Stimulated activated CD8-positive, alpha-beta memory T cell treated with anti-CD3 and anti-CD28 coated beads, Interleukin-2, amount 100 ng/mL, for 48 hours (primary cell): ENCODE results near the gene TMUB1.

Experiments
- DNase-seq, 2 donors: peaks; one replicate each; pipeline ENCODE4 v3.0.0-alpha.2; 2020; ENCODE audit warnings: low read depth in 2 of 2

TMUB1 gene

DNA sequence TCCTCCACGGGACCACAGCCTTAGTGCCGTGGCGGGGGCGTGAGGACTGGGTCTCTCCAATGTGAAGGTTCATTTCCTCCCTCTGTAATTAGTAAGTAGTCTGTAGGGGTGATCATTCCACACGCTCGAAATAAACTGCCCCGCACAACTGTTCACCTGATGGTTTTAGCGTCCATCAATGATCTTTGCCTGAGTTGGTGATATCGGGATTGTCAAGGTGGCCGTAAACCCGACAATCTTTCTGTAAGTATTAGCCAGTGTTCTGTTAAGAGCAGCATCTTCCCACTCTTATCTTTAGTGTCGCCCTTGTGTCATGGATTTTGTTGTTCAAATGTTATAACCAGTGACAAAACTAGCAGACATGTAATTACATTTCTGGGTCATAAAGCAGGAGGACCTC, 20.7 kb upstream of the TMUB1 start:
- DNase-seq = no peak

DNA sequence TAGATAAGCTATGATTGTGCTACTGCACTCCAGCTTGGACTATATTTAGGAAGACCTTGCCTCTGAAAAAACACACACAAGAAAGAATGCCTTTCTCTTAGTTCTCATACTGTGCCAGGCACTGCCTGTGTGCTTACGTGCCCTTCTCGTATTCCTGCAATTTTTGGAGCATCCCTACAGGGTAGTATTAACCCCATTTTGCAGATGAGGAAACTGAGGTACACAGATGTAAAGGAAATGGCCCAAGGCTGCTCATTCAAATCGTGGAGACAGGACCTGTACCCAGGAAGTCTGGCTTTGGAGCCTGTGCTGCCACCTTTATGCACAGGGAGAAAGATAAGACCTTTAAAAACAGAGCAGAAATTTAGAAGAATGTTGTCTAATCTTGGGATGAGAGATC, 19.7 kb upstream of the TMUB1 start:
- DNase-seq = no peak

DNA sequence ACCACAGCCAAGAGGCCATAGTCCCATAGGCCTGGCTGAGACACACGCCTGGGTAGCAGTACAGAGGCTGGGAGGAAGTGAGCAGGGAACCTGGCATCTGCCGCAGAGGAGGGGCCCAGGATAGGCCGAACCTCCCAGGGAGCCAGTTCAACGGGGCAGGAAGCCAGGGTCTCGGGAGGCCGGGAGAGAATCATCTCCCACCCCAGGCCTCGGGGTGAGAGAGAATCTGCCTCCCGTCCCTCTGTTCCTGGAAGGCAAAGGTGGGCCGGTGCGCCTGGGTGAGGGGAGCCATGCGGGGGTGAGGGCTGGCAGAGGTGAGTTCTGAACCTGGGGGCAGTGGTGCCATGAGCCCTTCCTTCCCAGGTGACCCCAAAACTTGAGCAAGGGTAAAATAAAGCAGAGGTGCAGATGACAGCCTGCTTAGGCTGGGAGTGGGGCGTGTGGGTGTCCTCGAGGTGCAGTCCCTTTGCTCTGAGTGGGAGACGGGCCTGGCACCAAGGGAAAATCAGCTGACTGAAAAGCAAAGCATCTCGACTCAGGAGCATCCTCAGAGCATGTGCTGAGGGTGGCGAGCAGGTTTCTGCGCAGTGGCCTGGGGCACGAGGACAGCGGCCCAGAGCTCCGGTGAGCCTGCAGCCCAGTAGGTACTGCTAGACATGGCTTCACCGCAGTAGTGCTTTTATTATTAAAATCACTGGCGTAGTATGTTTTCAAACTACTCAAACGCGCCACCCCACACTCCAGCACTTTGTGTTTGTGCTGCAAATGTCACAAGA, 18.5 kb upstream of the TMUB1 start:
- no peak for DNase-seq

DNA sequence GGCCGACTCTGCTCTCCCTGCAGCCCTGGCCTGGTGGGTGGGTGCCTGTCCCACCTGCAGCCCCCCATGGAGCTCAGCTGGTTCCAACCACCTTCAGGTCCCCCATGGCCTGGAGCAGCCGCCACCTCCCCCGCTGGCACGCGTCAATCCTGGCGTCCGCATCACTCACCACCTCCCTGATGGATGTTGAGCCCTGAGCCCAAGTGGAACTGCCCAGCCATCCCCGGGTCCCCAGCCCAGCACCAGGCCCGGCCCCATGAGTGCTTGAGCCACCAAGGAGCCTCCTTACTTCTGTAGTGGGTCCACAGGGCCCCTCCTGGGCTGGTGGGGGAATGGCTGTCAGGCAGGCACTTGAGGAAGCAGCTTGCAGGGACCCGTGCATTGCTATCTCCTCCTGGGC, 17.6 kb upstream of the TMUB1 start:
- DNase-seq = no peak

DNA sequence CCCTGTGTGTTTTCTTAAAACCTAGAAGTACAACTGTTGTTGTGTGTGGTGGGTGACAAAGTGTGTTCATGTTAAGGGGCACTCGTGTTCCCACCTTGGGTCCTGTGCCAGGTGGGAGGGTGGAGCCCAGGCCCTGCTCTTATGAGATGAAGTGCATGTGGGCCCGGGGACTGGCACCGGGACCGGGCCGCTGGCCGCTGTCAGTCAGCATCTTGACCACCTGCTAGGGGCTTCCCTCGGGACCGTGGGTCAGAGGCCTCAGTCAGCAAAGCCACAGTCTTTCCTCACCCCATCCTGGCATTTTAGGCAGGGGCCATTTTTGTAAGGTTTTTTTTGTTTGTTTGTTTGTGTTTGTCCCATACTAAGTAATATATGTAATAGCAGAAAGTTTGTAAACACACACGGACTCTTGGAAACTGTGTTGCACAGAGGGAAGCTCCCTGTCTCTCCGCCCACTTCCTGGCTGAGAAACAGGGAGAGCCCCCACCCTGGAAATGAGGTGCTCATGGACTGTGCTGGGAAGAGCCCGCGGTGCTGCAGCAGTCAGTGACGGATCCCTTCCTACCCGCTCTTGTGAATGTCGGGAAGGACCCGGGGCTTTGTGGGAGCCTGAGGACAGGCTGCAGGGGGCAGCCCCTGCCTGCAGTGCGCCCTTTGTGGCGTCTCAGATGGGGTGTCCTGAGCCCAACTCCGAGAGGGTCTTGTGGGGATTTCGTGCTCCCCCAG, 16.4 kb upstream of the TMUB1 start:
- DNase-seq = no peak

DNA sequence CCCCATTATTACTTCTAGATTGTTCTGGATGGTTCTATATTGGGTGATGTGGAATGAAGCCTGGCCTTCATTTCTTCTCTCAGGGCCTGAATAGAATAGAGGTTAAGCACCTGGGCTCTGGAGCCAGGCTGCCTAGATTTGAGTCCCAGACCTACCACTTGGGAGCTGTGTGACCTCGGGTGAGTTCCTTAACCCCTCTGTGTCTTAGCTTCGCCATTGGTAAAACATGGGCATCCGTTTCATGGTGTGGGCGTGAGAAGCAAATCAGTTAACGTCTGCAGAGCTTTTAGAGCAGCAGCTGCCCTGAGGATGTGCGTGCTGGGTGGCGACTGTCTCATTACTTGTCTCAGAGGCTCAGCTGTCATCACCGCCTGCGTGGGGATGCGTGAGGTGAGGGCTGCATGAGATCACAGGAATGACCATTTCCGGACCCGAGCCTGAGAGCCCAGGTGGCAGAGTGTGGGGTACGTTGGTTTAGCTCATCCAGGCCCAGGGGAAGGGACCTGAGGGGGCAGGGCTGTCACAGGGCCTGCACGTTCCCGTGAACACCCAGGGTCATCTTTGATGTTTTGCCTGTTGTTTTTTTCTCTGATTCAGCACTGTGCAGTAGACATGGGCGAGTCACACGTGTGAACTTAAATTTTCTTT, 12.7 kb upstream of the TMUB1 start:
- no peak for DNase-seq

DNA sequence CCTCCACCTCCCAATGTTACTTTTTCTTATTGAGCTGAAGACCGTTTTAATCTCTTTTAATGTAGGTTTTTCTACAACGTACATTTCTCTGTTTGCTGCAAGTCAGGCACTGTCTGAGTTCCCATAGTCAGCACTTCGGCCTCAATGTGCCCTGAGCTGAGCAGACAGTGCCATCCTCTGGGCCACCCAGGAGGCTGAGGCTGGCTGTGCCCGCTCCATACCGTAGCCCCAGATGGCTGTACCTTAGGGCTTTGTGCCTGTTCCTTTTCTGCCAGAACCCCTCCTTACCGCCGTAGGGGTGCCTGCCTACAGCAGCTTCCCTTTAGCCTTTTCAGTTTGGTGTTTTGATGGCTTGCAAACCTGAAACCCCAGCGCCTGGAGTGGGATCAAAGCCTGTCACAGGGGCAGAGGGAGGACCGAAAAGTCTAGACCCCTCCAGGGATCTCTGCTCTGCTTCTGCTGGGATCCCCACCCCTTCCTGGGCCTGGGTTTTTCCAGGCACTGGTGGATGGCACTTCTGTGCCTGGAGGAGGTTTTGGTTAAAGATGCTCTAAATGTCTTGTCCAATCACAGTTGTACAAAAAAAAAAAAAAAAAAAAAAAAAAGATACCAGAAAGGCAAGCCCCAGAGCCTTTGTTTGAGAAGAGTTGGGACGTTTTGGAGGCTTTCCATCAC, 12.0 kb upstream of the TMUB1 start:
- DNase-seq = no peak

DNA sequence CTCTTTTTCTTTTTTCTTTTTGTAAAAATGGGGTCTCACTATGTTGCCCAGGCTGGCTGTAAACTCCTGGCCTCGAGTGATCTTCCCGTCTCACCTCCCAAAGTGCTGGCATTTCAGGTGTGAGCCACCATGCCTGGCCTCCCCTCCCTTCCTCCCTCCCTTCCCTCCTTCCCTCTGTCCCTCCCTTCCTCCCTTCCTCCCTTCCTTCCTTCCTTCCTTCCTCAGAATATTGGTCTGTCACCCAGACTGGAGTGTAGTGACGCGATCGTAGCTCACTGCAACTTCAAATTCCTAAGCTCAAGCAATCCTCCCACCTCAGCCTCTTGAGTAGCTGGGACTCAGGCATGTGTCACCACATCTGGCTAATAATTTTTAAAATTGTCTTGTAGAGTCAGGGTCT, 11.4 kb upstream of the TMUB1 start:
- DNase-seq = no peak

DNA sequence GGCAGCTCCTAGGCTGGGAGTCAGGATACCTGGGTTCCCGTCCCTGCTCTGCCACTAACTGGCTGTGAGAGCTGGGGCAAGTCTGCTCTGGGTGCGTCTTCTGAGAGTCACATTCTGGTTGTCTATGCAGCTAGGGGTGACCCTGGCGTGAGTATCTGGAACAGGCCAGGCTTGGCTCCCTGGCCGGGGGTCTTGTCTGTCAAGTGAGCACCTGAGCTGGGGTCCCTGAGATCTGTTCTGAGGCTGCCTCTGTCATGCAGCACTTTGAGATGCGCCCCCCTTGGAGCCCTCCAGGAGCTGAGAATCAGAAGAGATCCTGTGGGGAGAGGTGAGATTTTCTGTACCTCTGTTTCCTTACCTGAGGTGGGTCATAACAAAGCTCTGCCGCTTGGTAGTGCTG, 10.5 kb upstream of the TMUB1 start:
- DNase-seq = no peak

DNA sequence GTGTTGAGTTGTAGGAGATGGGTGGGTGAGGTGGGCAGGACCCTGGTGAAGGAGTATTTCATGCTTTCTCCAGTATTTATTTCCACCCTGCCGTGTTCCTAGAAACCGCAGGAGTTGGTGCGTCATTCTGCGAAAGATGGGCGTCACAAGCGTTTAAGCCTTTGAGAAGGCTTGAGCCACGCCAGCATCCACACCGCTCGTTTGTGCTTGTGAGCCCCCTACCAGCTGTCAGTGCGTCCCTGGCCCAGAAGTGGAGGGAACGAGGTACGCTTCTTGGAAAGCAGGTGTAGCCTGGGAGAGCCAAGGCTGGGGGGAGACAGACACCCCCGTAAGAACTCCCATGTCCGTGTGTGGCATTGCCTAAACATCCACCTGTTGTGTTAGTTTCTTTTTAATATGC, 8.7 kb upstream of the TMUB1 start:
- DNase-seq = no peak

DNA sequence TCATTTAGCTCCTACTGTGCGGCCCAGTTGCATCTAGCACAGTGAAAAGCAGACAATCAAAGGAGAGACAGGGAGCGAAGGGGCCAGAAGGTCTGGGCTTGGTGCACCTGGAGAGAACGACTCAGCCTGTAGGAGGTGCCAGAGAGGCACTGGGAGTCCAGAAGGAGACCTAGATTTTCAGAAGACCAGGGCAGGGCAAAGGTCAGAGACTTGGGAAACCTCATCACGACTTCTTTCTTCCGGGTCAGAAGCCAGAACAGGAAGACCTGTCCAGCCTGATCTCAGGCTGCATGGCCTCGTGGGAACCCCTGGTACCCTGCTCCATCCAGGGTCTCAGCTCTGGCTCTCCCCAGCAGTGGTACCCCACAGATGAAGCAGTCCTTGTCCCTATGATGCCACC, 8.1 kb upstream of the TMUB1 start:
- DNase-seq = no peak

DNA sequence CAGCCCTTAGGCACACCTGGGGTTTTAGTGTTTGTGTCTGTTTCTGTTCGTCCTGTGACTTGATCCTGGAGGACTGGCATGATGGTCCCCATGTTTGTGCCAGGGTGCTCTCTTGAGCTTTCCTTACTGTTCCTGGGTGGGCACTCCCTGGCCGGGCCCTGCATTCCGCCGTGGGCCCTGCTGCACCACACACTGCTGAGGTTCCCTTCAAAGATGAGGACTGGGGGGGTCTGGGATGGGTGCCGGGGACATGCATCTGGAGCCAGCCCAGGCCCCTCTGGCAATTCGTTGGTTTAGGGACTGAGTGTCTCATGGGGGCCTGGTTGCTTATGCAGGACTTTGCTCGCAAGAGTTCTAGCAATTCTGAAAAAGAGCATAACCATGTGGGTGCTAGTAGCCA, 7.7 kb upstream of the TMUB1 start:
- DNase-seq = no peak

DNA sequence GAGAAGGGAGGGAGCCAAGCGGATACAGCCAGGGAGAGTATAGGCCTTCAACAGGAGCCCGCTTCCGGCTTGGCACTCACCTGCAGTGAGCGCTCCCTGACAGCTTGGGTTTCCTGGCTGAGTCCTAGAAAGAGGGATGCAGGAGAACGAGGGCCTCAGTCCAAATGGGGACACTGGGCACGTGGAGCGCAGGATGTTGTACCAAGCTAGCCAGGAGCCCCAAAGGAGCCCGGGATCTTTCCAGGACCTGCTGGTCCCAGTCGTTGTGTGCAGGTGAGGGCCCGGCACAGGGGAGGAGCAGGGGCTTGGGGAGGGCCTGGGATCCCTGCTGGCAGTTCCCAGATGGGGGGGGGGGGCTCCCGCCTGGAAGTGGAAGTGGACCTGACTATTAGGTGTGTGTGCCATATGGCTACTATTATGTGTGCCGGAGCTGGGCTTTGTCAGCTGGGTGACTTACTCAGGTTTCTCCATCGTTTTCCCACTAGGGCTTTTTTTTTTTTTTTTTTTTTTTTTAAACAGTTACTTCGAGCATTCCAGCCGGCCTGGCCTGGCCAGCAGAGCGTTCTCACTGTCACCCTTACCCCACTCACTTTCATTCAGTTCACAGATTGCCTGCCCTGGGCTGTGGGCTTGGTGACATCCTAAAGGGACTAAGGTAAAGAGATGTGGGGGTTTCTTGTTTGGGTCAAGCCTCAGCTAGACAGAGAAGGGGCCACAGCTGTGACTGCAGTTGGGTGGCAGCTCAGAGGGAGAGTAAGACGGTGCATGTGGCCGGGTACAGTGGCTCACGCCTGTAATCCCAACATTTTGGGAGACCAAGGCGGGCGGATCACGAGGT, 6.8 kb upstream of the TMUB1 start:
- DNase-seq = no peak

DNA sequence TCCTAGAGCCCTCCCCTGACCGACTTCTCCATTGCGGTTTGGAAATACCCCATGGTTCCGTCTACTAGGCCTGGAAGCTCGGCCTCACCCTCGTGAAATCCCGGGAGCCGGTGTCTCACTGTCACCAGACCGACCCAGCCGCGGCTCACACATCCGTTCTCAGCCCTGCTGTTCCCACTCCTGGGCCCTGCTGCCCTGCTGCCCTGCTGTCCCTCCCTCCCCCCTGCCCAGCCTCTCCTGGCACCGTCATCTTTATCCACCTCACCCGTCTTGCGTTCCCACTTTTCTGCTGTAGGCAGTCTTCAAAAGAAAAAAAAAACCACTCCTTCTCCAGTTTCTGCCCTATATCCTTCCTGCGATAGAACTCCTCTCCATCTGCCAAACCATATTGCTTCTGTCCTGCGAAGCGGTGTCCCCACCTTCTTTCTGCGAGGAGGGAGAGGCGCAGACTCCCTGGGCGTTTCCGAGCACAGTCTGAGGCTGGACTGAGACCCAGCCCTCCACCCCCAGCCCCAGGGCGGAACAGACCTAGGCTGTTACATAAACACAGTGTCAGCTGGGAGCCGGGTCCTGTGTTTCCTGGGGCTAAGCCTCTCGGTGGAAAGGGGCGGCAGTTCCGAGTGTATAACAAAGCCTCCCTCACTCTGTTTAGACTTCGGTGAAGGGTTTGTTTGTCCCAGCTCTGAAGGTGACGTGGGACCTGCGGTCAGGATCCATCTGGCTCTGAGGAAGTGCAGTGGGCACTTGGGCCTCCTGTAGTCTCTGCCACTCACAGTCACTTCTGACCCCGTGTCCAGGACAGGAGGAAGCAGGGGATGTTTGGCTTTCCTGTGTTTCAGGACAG, 5.8 kb upstream of the TMUB1 start:
- DNase-seq = no peak

DNA sequence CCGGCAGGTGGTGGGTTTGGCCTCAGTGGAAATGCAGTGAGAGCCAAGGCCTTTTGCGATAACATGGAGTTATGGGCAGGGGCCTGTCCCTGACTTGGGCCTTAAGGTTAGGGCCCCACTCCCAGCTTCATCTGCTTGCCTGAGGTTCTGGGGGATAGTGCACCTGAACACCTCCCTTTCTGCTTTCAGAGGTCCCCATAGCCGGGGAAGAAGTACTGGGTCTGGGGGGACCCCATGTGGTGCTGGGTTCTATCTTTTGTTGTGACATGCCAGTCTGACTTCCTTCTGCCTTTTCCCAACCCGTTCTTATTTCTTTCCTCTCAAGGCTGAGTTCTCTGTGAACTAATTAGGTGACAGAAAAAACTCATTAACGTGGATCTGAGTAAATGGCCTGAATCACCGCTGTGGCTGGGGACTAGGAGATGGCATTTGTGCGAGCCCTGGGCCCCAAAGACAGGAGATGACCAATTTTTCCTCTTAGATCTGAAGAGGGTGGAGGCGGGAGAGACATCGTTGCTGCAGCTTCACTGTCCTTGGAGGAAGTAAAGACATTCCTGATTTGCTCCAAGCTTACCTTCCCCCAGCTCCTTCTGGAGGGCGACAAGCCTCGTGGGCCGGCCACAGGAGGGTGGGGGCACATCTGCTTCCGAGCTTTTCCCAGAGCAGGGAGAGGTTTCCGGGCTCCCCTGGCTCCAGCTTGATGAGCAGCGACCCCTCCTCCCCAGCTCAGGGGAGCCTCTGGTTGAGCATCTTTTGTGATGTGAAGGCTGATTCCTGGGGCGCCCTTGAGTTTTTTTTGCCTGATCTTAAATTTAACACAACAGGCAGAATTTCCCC, 4.9 kb upstream of the TMUB1 start:
- no peak for DNase-seq

DNA sequence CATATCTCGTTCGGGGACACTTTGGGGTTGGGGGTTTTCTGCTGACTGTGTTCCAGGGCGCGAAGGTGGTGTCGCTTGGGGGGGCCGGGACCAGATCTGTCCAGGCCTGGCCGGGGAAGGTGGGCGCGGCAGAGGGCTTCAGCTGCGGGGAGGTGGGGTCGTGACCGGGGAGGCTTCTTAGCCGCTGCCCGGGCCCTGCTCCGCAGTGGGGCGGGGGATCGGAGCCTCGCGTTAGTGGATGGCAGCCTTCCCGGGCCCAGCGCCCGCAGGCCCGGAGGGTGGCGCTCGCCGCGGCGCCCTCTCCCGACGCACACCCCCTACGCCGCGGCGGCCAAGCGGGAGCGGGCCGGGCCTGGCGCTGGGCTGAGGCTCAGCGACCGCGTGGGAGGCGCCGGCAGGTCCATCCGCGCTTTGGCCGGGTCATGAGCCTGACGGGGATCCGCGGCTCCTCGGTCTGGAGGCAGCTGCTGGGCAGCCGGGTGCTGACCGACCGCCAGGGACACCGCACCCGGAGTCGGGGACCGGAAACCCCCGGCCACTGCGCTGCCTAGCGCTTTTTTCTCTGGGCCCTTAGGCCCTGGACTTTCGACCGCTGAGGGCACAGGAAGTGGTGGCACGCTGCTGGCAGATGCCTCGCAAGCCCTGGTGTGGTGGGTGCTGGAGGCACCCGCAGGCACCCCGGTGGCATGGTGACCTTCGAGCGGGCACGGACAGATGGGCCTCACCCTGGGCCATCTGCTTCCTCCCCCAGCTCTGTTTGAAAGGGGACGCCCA, 4.1 kb upstream of the TMUB1 start:
- no peak for DNase-seq

DNA sequence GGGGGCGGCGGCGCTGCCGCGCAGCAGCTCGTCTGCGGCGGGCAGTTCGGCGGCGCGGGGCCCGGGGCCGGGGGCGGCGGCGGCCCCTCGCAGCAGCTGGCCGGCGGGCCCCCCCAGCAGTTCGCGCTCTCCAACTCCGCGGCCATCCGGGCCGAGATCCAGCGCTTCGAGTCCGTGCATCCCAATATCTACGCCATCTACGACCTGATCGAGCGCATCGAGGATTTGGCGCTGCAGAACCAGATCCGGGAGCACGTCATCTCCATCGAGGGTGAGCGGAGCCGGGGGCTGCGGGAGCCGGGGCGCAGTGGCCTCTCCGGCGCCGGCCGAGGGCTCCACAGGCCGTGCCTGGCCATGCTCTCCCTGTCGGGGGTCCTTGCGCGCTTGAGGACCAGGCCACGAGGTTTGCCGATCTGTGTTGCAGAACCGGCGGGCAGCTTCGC, 3.5 kb upstream of the TMUB1 start:
- DNase-seq = no peak

DNA sequence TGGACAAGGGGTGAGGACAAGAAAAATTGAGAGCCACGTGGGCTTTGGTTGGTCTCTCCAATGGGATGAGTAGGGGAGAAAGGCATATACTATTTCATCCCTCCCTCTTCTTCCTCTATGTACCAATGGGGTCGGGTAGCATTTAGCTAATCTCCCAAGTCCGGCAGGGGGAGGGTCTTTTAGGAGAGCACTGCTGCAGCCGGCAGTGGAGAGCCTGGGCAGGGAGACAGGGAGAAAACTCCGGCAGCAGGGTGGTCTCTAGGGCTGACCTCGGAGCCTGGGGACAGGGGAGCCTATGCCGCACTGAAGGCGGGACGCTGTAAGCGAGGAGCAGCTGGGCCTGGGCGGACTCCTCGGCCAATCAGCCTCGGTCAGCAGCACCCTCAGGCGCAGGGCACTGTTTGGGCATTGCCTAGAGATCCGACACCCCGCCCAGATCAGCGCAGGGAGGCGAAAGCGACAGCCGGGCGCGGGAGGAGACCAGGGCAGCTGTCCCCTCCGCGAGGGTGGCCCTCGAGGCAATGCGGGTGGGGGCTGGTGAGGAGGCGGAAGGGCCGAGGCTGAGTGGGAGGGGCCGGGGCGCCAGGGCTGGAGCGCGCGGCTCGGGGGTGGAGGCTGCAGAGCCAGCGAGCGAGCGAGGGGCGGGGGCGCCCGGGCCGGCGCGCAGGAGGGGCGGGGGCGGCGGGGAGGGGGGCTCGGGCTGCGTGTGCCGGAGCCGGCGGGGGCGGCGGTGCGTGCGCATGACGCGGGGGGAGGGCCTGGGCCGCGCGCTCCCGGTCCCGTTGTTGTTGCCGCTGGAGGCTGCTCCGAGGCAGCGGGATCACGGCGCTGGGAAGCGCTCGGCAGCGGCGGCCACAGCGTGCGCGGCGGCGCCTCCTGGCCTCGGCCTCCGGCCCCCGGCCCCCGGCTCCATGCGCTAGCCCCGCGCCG, 2.7 kb upstream of the TMUB1 start, which contains the start of gene AGAP3:
Gene AGAP3, plus strand, starts transcription at position 785 of the 930 bp plus-strand sequence. CDS start 267 bp downstream, outside the sequence.
- no peak for DNase-seq
